Endothelial cell of umbilical vein (primary cell): ENCODE results near the gene BNC2. TPM values are rescaled to one million over a fixed set of nuclear protein-coding genes. Genes with fewer than 3 reads are reported as not detected.

Experiments
- BruUV-seq: library from RNA; stranded (reverse); fragments of 400-500 nt; replicated peaks from 2 replicates; lab custom pipeline; 2021; lab: Mats Ljungman, UMichigan
- CTCF ChIA-PET: fragments of 300-600, 350-600 bp; sonication (Branson Sonifier 250); formaldehyde crosslinking; loops from one replicate; lab custom pipeline; 2021; ENCODE audit warnings: antibody characterized with exemption, inconsistent platforms; lab: Charles Lee
- POLR2A ChIA-PET: fragments of 300-600, 350-600 bp; sonication (Branson Sonifier 250); formaldehyde crosslinking; loops from one replicate; lab custom pipeline; 2021; ENCODE audit warnings: antibody characterized with exemption, inconsistent platforms; lab: Charles Lee
- DNase-seq: peaks from one replicate; pipeline ENCODE4 v3.0.0-alpha.2; 2011; ENCODE audit warnings: low read depth, low spot score
- FAIRE-seq: peaks from 2 replicates; lab custom pipeline; 2011; peaks lifted over from hg19 to GRCh38; lab: Jason Lieb, UNC
- H2AFZ ChIP-seq: 2 replicates; pipeline ENCODE4 v1.6.0; 2012; ENCODE audit warnings: low read depth, low read length, control low read depth, inconsistent platforms
- H3K27ac ChIP-seq: 2 replicates; pipeline ENCODE4 v1.5.1; 2011; ENCODE audit warnings: low read depth, mild to moderate bottlenecking, control low read depth, low read length, moderate library complexity; ENCODE audit not compliant: insufficient read depth
- H3K27me3 ChIP-seq, 2 experiments: 2 replicates each; pipeline versions ENCODE4 v1.6.0 to v1.6.1; 2011; ENCODE audit warnings: low read length in 2 of 2, mixed read lengths in 1 of 2; ENCODE audit not compliant: control insufficient read depth in 2 of 2, insufficient read depth in 2 of 2
- H3K36me3 ChIP-seq, 2 experiments: 2 replicates in 1 of 2; 3 replicates in 1 of 2; pipeline ENCODE4 v1.5.1; 2011; ENCODE audit warnings: low read length in 2 of 2, mild to moderate bottlenecking in 1 of 2, moderate library complexity in 1 of 2; ENCODE audit not compliant: control insufficient read depth in 2 of 2, insufficient read depth in 2 of 2; ENCODE audit errors: extremely low read depth in 1 of 2
- H3K4me1 ChIP-seq: 3 replicates; pipeline ENCODE4 v1.5.1; 2011; ENCODE audit warnings: mild to moderate bottlenecking, low read length; ENCODE audit not compliant: control insufficient read depth, insufficient read depth; ENCODE audit errors: extremely low read depth
- H3K4me2 ChIP-seq: 2 replicates; pipeline ENCODE4 v1.6.1; 2011; ENCODE audit warnings: low read length, control low read depth, mixed read lengths; ENCODE audit not compliant: insufficient read depth
- H3K4me3 ChIP-seq, 3 experiments: fragments of 200-600 bp in 1 of 3; sonication (generic), shearing (Covaris generic) in 1 of 3; replicated peaks in 1 of 3; 2 replicates each; pipeline ENCODE4 v1.5.1; 2011 to 2016; ENCODE audit warnings: control low read depth in 3 of 3, low read length in 3 of 3, mild to moderate bottlenecking in 2 of 3, inconsistent platforms in 1 of 3, low read depth in 1 of 3, moderate library complexity in 1 of 3; ENCODE audit not compliant: insufficient read depth in 1 of 3
- H3K79me2 ChIP-seq: 2 replicates; pipeline ENCODE4 v1.6.0; 2012; ENCODE audit warnings: low read length, inconsistent platforms; ENCODE audit not compliant: control insufficient read depth, insufficient read depth
- H3K9ac ChIP-seq: replicated peaks from 2 replicates; pipeline ENCODE3; 2011; ENCODE audit warnings: low read length, control low read depth; ENCODE audit not compliant: insufficient read depth; ENCODE audit errors: extremely low read depth
- H3K9me1 ChIP-seq: replicated peaks from 3 replicates; pipeline ENCODE4 v1.6.0; 2011; ENCODE audit warnings: mild to moderate bottlenecking, low read length; ENCODE audit not compliant: control insufficient read depth, insufficient read depth; ENCODE audit errors: extremely low read depth
- H3K9me3 ChIP-seq: replicated peaks from 2 replicates; pipeline ENCODE4 v1.5.1; 2012; ENCODE audit warnings: low read length, inconsistent platforms; ENCODE audit not compliant: control insufficient read depth, insufficient read depth
- H4K20me1 ChIP-seq: replicated peaks from 2 replicates; pipeline ENCODE3; 2011; ENCODE audit warnings: mild to moderate bottlenecking, low read length; ENCODE audit not compliant: control insufficient read depth, insufficient read depth; ENCODE audit errors: extremely low read depth
- EZH2 ChIP-seq: IDR thresholded peaks from 2 replicates; pipeline ENCODE4 v1.6.1; 2012; ENCODE audit warnings: borderline replicate concordance, low read depth, mild to moderate bottlenecking, moderate library complexity, low read length, inconsistent platforms; ENCODE audit not compliant: severe bottlenecking
- FOS ChIP-seq: IDR thresholded peaks from 2 replicates; pipeline ENCODE4 v1.6.1; 2011; ENCODE audit warnings: mild to moderate bottlenecking, low read length, moderate library complexity, borderline replicate concordance; ENCODE audit not compliant: insufficient read depth
- GATA2 ChIP-seq: IDR thresholded peaks from 2 replicates; pipeline ENCODE4 v1.7.0; 2011; ENCODE audit warnings: low read depth, mild to moderate bottlenecking, moderate library complexity, mixed read lengths, low read length; ENCODE audit not compliant: insufficient read length, insufficient read depth
- JUN ChIP-seq: IDR thresholded peaks from 2 replicates; pipeline ENCODE4 v1.6.1; 2011; ENCODE audit warnings: borderline replicate concordance, low read depth; ENCODE audit not compliant: insufficient read length, insufficient read depth
- MYC ChIP-seq: IDR thresholded peaks from one replicate; pipeline ENCODE4 v1.6.1; 2011; ENCODE audit warnings: mild to moderate bottlenecking, low read depth, low read length
- POLR2A ChIP-seq: IDR thresholded peaks from 2 replicates; pipeline ENCODE4 v1.6.1; 2012; ENCODE audit warnings: low read depth, mild to moderate bottlenecking, control low read depth, low read length
- POLR2AphosphoS5 ChIP-seq: IDR thresholded peaks from 2 replicates; pipeline ENCODE4 v1.6.1; 2012; ENCODE audit warnings: low read depth, mild to moderate bottlenecking, control low read depth, low read length, moderate library complexity; ENCODE audit not compliant: insufficient read depth
- dilution Hi-C: fragments of 300-500 bp; cut with MboI; formaldehyde crosslinking; loops from one replicate; pipeline ENCODE4 v1.15.0; 2019; ENCODE audit warnings: low sequenced_read_pairs; ENCODE audit not compliant: extremely low pct_ligation_motif_present
- intact Hi-C: fragments of 100-400 bp; cut with micrococcal nuclease; formaldehyde crosslinking; loops from one replicate; pipeline ENCODE4 v1.10.0; 2022
- polyA plus RNA-seq, 4 experiments: library from polyadenylated mRNA; depleted of rRNA in 3 of 4; stranded (reverse) in 3 of 4; unstranded in 1 of 4; fragments of >200 nt; gene quantifications; 2 replicates each; pipeline versions ENCODE4 v1.2.1 to v1.2.3, GENCODE V29; 2011 to 2012; ENCODE audit warnings: missing spikeins in 1 of 4
- total RNA-seq: library from RNA; stranded (reverse); gene quantifications from 2 replicates; pipeline ENCODE4 v1.2.3, GENCODE V29; 2021
- TF ChIP-seq, protein P1 (sequence below): IDR thresholded peaks from 2 replicates; pipeline ENCODE4 v1.6.1; 2011; ENCODE audit not compliant: insufficient read depth, insufficient read length
- TF ChIP-seq, protein P2 (sequence below), 2 donors: IDR thresholded peaks; 1 replicate in 1 of 2; 2 replicates in 1 of 2; pipeline ENCODE4 v1.5.1; 2011; ENCODE audit warnings: low read length in 2 of 2, mild to moderate bottlenecking in 2 of 2, moderate library complexity in 2 of 2, control low read depth in 1 of 2, inconsistent platforms in 1 of 2, low read depth in 1 of 2; ENCODE audit not compliant: insufficient read depth in 1 of 2; ENCODE audit errors: extremely low read depth in 1 of 2

Gene BNC2
- total and polyA plus RNA-seq, 2 donors (not counting 3 experiments of a cell fraction or from before 2014, with no cell fraction given): 12.1 to 34.3 TPM

DNA sequence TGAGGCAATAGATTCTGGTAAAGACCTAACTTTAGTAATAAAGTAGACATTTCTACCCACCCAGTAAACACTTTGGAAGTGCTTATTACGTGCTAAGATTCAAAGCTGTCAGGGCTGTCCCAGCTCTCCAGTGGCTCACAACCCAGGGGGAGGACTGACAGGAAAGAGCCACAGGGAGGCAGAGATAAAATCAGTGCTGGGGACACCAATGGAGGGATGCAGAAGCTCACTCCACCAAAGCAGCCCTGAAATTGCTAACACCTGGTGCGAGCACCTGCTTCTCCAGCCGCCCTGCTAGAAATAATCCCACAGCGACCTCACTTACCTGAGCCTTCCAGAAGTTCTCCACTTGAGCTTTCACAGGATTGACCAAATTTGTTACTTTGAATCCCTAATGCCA, 501.0 kb downstream of the BNC2 start:
- BruUV-seq: no TSS peak
- H3K4me3 ChIP-seq: no peak overlapping the region
- ChIA-PET CTCF (no interaction called here), POLR2A (no interaction called here)
- H3K4me1 ChIP-seq: peaks cover 17% of the 10 kb centered on the region
- dilution Hi-C loops (no loop called here), intact Hi-C loops (loop anchor here (10.0 kb wide), 1 partner anchor 175 kb away; no protein-coding TSS in a partner anchor)
- TF ChIP-seq MYC: no peak
- no peak for TF ChIP-seq JUN
- TF ChIP-seq FOS: no peak
- TF ChIP-seq GATA2: no peak
- TF ChIP-seq POLR2AphosphoS5: no peak
- TF ChIP-seq, protein P1, sequence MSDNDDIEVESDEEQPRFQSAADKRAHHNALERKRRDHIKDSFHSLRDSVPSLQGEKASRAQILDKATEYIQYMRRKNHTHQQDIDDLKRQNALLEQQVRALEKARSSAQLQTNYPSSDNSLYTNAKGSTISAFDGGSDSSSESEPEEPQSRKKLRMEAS: no peak
- TF ChIP-seq, protein P2, sequence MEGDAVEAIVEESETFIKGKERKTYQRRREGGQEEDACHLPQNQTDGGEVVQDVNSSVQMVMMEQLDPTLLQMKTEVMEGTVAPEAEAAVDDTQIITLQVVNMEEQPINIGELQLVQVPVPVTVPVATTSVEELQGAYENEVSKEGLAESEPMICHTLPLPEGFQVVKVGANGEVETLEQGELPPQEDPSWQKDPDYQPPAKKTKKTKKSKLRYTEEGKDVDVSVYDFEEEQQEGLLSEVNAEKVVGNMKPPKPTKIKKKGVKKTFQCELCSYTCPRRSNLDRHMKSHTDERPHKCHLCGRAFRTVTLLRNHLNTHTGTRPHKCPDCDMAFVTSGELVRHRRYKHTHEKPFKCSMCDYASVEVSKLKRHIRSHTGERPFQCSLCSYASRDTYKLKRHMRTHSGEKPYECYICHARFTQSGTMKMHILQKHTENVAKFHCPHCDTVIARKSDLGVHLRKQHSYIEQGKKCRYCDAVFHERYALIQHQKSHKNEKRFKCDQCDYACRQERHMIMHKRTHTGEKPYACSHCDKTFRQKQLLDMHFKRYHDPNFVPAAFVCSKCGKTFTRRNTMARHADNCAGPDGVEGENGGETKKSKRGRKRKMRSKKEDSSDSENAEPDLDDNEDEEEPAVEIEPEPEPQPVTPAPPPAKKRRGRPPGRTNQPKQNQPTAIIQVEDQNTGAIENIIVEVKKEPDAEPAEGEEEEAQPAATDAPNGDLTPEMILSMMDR (IDR thresholded peaks at IDR 0.05; ENCODE audit: extremely low read depth in 1 of 2, insufficient read depth in 1 of 2, low read depth in 1 of 2, low read length in 2 of 2): no peak
- TF ChIP-seq EZH2: no peak
- no peak for TF ChIP-seq POLR2A
- H2AFZ ChIP-seq: no peak overlapping the region
- H3K27ac ChIP-seq: no peak overlapping the region
- H3K9me1 ChIP-seq: no peaks in the 10 kb centered on the region
- no peaks in the 10 kb centered on the region for H4K20me1 ChIP-seq
- no peaks in the 10 kb centered on the region for H3K36me3 ChIP-seq
- H3K9ac ChIP-seq: no peak overlapping the region
- H3K79me2 ChIP-seq: no peaks in the 10 kb centered on the region
- FAIRE-seq (no peak), DNase-seq (no peak)
- no peak overlapping the region for H3K4me2 ChIP-seq
- H3K9me3 ChIP-seq: no peaks in the 10 kb centered on the region
- H3K27me3 ChIP-seq: no peaks in the 10 kb centered on the region
